Measurements from ENCODE around the gene NAA35.

The NAA35 gene

DNA sequence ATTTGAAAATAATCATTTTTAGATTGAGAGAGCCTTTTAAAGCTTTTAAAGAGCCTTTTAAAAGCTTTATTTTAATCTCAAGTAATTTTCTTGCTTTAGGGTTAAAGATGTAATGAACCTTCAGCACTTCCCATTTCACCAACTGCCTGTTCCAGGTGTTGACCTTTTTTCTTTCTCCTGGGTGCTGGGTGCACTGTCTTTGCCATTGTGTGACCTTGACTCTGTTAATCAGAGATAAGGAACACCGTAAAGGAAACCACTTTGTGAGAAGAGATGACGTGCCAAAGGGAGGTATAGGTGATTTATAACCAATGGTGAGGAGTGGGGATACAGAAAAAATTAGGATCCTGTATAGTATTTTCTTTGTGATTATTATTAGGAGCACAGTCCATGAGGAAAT lies 68.2 kb downstream of the NAA35 start:
- H3K4me3 ChIP-seq (ENCODE audit: low read depth, low read length), result no peak overlapping the region
- no peak for DNase-seq (ENCODE audit: low read depth, low spot score)
- in situ Hi-C loops (cut with HindIII; ENCODE audit: low sequenced_read_pairs), result no loop called here
- TF ChIP-seq, protein P1, sequence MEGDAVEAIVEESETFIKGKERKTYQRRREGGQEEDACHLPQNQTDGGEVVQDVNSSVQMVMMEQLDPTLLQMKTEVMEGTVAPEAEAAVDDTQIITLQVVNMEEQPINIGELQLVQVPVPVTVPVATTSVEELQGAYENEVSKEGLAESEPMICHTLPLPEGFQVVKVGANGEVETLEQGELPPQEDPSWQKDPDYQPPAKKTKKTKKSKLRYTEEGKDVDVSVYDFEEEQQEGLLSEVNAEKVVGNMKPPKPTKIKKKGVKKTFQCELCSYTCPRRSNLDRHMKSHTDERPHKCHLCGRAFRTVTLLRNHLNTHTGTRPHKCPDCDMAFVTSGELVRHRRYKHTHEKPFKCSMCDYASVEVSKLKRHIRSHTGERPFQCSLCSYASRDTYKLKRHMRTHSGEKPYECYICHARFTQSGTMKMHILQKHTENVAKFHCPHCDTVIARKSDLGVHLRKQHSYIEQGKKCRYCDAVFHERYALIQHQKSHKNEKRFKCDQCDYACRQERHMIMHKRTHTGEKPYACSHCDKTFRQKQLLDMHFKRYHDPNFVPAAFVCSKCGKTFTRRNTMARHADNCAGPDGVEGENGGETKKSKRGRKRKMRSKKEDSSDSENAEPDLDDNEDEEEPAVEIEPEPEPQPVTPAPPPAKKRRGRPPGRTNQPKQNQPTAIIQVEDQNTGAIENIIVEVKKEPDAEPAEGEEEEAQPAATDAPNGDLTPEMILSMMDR (IDR thresholded peaks at IDR 0.05; ENCODE audit: low read depth, low read length), result no peak

DNA sequence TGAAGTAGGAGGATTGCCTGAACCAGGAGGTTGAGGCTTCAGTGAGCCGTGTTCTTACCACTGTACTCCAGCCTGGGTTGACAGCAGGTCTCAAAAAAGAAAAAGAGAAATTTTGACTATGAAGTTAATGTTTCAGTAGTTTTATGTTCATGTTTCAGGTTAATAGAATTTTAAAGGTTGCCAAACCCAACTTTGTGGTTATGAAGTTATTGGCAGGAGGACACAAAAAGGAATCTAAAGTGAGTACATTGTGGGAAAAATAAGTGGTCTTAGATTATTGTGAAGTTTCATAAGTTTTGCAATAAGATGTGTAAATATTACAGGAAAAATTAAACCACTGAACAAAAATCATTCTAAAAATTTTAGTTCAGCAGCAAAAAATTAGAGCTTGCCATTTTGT lies 79.8 kb downstream of the NAA35 start:
- H3K4me3 ChIP-seq (ENCODE audit: low read depth, low read length), result no peak overlapping the region
- TF ChIP-seq, protein P1 (IDR thresholded peaks at IDR 0.05; ENCODE audit: low read depth, low read length), result no peak

DNA sequence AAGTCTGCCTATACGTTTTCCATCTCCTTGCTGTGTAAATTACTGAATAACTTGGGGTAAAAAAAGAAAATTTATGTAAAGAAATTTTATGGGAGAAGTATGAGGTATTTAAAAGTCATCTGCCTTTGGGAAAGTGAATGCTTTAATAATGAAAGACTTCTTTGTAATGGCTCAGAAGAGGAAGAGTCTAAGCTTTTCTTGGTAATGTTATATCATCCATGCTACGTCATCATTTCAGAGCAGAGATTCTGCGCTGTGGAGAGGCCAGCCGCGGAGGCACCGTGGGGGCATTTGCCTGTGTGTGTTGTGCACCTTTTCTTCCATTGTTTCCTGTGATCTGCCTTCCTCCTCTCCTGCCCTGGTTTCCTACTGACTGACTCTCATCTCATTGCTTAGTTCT lies 80.2 kb downstream of the NAA35 start:
- TF ChIP-seq, protein P1 (IDR thresholded peaks at IDR 0.05; ENCODE audit: low read depth, low read length), result no peak
- in situ Hi-C loops (cut with HindIII; ENCODE audit: low sequenced_read_pairs), result no loop called here
- H3K4me3 ChIP-seq (ENCODE audit: low read depth, low read length), result no peak overlapping the region
- DNase-seq (ENCODE audit: low read depth, low spot score), result no peak

More for the DNA sequence above, 79.8 kb downstream of the NAA35 start:
- peak; percentile 43 for DNase-seq (ENCODE audit: low read depth, low spot score)
- in situ Hi-C loops (cut with HindIII; ENCODE audit: low sequenced_read_pairs), result no loop called here

DNA sequence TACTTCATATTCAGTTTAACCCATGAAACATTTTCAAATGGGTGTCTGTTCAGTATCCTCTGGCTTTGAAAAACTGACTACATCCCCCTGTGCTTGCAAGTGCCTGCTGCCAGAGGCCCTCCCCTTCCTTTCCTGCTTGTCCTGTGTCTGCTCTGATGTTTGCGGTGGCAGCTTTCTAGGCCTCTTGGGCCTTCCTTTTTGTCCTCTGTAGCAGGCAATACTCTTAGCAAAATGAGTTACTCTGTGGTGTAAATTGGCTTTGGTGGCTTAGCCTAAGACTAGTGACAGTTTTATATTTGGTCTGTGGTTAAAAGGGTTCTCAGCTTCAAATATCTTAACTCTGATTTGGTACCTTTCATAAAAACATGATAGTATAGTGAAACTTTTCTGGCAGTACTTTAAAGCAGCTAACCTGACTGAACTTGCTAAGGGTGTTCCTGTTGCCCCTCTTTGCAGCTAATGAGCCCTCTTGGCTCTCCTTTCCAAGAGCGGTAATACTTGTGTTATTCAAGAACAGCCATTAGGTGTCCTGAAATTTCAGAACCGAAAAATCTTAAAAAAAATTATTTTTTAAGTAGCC lies 81.8 kb downstream of the NAA35 start:
- no peak for DNase-seq (ENCODE audit: low read depth, low spot score)
- no peak overlapping the region for H3K4me3 ChIP-seq (ENCODE audit: low read depth, low read length)
- TF ChIP-seq, protein P1 (IDR thresholded peaks at IDR 0.05; ENCODE audit: low read depth, low read length), result no peak
- in situ Hi-C loops (cut with HindIII; ENCODE audit: low sequenced_read_pairs), result no loop called here

DNA sequence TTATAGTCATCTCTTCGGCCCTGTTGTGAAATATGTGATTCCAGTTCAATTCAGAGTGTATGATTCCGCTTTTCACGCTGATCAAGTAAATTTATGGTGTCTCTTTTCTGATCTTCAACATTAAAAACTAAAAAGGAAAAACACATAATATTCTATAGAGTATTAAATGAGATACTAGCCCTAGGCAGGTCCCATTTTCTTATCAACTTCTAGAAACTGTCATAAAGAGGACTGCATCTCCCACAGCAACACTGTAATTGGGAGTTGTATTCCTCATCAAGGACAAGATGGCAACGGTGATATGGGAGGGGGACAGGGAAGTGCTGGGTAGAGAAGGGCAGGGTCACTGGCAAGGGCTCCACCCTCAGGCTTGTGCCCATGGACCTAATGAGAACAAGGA lies 86.8 kb downstream of the NAA35 start:
- no peak for DNase-seq (ENCODE audit: low read depth, low spot score)
- TF ChIP-seq, protein P1 (IDR thresholded peaks at IDR 0.05; ENCODE audit: low read depth, low read length), result no peak
- in situ Hi-C loops (cut with HindIII; ENCODE audit: low sequenced_read_pairs), result no loop called here
- H3K4me3 ChIP-seq (ENCODE audit: low read depth, low read length), result no peak overlapping the region

DNA sequence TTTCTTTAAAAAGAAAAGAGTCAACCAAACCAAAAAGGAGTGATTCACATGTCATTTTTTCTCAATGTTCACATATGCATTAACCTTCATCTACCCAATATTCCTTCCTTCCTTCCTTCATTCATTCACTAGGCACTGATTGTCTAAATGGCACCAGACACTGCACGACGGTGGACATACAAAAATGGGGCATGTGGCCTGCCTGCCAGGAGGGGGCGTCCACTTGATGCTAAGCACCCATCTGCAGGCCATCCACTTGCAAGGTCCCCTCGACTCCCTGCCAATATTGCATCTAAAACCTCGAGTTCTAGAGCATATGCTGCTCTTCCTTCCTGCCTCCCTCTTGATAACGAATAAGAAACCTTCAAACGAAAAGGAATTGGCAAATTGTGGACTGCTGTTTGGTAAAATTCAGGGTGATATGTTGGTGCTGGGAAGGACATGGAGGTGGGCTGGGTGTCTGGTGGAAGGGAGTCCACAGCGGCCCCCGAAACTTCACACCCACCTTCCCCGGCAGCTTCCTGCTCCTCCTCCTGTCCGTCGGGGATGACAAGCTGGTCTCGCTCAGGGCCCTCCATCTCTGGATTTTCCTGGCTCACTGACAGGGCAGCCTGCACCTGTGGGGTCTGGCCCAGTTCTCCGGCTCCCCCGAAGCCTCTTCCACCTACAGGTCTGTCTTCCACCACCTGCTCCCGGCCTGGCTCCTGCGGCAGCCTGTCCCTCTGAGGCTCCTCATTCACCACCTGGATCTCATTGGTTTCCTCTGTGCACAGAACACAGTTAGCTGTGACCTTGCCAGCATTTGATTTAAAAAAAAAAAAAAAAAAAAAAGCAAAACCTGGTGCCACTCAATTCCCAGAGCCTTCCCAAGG lies 94.2 kb downstream of the NAA35 start:
- TF ChIP-seq, protein P1 (IDR thresholded peaks at IDR 0.05; ENCODE audit: low read depth, low read length), result peak; percentile 77
- DNase-seq (ENCODE audit: low read depth, low spot score), result peak; percentile 55
- H3K4me3 ChIP-seq (ENCODE audit: low read depth, low read length), result no peak overlapping the region
- in situ Hi-C loops (cut with HindIII; ENCODE audit: low sequenced_read_pairs), result no loop called here
